CD4-positive, alpha-beta T cell treated with Interferon alpha-2 for 1 hour (primary cell): ENCODE measurements around the gene MIA2.

ENCODE experiments used
- DNase-seq, 2 donors: peaks; one replicate each; pipeline ENCODE4 v3.0.0-alpha.2; 2020 to 2022

Gene MIA2

GRCh38 chr14:39406560-39406959 lies 172.8 kb downstream of the MIA2 start:
- DNase-seq: no peak

GRCh38 chr14:39416072-39416471 lies 182.4 kb downstream of the MIA2 start:
- no peak for DNase-seq

- DNase-seq: no peak
Measured at GRCh38 chr14:39417014-39417413, 183.3 kb downstream of the MIA2 start.

GRCh38 chr14:39419272-39419671 lies 185.6 kb downstream of the MIA2 start:
- DNase-seq: no peak

GRCh38 chr14:39422243-39422642 lies 188.5 kb downstream of the MIA2 start:
- DNase-seq: no peak

- no peak for DNase-seq
Measured at GRCh38 chr14:39423793-39424192, 190.1 kb downstream of the MIA2 start.

GRCh38 chr14:39425947-39426346 lies 192.2 kb downstream of the MIA2 start:
- no peak for DNase-seq

- peak in 1 of 2 donors; percentile 31 for DNase-seq
Measured at GRCh38 chr14:39426605-39427004, 192.9 kb downstream of the MIA2 start.

- DNase-seq: no peak
Measured at GRCh38 chr14:39428118-39428517, 194.4 kb downstream of the MIA2 start.

GRCh38 chr14:39430762-39431415 lies 197.2 kb downstream of the MIA2 start:
- peak in 1 of 2 donors; percentile 11 for DNase-seq

- peak; percentile 36 to 59 for DNase-seq
Measured at GRCh38 chr14:39431416-39432178, 197.9 kb downstream of the MIA2 start.

GRCh38 chr14:39432179-39432618 lies 198.5 kb downstream of the MIA2 start, which contains the start of gene FBXO33:
Gene FBXO33 (minus strand): TSS chr14:39432433. CDS start chr14:39432162, 271 bp downstream.
- peak; percentile 97 to 98 for DNase-seq

- peak; percentile 72 to 85 for DNase-seq
Measured at GRCh38 chr14:39432619-39433451, 199.1 kb downstream of the MIA2 start.

- no peak for DNase-seq
Measured at GRCh38 chr14:39433452-39433813, 199.7 kb downstream of the MIA2 start.

- DNase-seq: peak in 1 of 2 donors; percentile 17
Measured at GRCh38 chr14:39434401-39434800, 200.7 kb downstream of the MIA2 start.

- no peak for DNase-seq
Measured at GRCh38 chr14:39435241-39435640, 201.5 kb downstream of the MIA2 start.
